Measurements from ENCODE around the gene GRB10.

- TF ChIP-seq, protein P1, sequence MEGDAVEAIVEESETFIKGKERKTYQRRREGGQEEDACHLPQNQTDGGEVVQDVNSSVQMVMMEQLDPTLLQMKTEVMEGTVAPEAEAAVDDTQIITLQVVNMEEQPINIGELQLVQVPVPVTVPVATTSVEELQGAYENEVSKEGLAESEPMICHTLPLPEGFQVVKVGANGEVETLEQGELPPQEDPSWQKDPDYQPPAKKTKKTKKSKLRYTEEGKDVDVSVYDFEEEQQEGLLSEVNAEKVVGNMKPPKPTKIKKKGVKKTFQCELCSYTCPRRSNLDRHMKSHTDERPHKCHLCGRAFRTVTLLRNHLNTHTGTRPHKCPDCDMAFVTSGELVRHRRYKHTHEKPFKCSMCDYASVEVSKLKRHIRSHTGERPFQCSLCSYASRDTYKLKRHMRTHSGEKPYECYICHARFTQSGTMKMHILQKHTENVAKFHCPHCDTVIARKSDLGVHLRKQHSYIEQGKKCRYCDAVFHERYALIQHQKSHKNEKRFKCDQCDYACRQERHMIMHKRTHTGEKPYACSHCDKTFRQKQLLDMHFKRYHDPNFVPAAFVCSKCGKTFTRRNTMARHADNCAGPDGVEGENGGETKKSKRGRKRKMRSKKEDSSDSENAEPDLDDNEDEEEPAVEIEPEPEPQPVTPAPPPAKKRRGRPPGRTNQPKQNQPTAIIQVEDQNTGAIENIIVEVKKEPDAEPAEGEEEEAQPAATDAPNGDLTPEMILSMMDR (IDR thresholded peaks at IDR 0.05; ENCODE audit: low read depth, low read length, missing input control), result no peak
- TF ChIP-seq, protein P2, sequence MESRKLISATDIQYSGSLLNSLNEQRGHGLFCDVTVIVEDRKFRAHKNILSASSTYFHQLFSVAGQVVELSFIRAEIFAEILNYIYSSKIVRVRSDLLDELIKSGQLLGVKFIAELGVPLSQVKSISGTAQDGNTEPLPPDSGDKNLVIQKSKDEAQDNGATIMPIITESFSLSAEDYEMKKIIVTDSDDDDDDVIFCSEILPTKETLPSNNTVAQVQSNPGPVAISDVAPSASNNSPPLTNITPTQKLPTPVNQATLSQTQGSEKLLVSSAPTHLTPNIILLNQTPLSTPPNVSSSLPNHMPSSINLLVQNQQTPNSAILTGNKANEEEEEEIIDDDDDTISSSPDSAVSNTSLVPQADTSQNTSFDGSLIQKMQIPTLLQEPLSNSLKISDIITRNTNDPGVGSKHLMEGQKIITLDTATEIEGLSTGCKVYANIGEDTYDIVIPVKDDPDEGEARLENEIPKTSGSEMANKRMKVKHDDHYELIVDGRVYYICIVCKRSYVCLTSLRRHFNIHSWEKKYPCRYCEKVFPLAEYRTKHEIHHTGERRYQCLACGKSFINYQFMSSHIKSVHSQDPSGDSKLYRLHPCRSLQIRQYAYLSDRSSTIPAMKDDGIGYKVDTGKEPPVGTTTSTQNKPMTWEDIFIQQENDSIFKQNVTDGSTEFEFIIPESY (IDR thresholded peaks at IDR 0.05), result no peak
- no peak for TF ChIP-seq HNF4A (conservative IDR thresholded peaks at IDR 0.05)
- TF ChIP-seq TAF1 (conservative IDR thresholded peaks at IDR 0.05), result no peak
- TF ChIP-seq SP1 (IDR thresholded peaks at IDR 0.05), result no peak
- TF ChIP-seq, protein P3, sequence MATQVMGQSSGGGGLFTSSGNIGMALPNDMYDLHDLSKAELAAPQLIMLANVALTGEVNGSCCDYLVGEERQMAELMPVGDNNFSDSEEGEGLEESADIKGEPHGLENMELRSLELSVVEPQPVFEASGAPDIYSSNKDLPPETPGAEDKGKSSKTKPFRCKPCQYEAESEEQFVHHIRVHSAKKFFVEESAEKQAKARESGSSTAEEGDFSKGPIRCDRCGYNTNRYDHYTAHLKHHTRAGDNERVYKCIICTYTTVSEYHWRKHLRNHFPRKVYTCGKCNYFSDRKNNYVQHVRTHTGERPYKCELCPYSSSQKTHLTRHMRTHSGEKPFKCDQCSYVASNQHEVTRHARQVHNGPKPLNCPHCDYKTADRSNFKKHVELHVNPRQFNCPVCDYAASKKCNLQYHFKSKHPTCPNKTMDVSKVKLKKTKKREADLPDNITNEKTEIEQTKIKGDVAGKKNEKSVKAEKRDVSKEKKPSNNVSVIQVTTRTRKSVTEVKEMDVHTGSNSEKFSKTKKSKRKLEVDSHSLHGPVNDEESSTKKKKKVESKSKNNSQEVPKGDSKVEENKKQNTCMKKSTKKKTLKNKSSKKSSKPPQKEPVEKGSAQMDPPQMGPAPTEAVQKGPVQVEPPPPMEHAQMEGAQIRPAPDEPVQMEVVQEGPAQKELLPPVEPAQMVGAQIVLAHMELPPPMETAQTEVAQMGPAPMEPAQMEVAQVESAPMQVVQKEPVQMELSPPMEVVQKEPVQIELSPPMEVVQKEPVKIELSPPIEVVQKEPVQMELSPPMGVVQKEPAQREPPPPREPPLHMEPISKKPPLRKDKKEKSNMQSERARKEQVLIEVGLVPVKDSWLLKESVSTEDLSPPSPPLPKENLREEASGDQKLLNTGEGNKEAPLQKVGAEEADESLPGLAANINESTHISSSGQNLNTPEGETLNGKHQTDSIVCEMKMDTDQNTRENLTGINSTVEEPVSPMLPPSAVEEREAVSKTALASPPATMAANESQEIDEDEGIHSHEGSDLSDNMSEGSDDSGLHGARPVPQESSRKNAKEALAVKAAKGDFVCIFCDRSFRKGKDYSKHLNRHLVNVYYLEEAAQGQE (IDR thresholded peaks at IDR 0.05), result no peak
- TF ChIP-seq GABPA (IDR thresholded peaks at IDR 0.05 in 1 of 2, conservative IDR thresholded peaks at IDR 0.05 in 1 of 2), result no peak
- TF ChIP-seq YY1 (IDR thresholded peaks at IDR 0.05), result no peak
- TF ChIP-seq RXRA (IDR thresholded peaks at IDR 0.05), result no peak
- TF ChIP-seq, protein P4, sequence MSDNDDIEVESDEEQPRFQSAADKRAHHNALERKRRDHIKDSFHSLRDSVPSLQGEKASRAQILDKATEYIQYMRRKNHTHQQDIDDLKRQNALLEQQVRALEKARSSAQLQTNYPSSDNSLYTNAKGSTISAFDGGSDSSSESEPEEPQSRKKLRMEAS (IDR thresholded peaks at IDR 0.05), result no peak
- no peak for TF ChIP-seq EGR1 (IDR thresholded peaks at IDR 0.05; ENCODE audit: low read depth in 2 of 2)
- TF ChIP-seq RAD21 (IDR thresholded peaks at IDR 0.05), result no peak
- TF ChIP-seq JUND (IDR thresholded peaks at IDR 0.05), result no peak
Observed at GRCh38 chr7:50655490-50655889, 127.2 kb downstream of the GRB10 start.
